GM10266 (cell line): ENCODE measurements around the gene HCN2.

Experiments
- DNase-seq: peaks from one replicate; pipeline ENCODE4 v3.0.0; 2012; ENCODE audit errors: extremely low spot score
- CTCF ChIP-seq: IDR thresholded peaks from 2 replicates; pipeline ENCODE4 v1.5.1; 2012; ENCODE audit warnings: mild to moderate bottlenecking, low read depth; ENCODE audit not compliant: control insufficient read depth, insufficient read depth; ENCODE audit errors: missing control alignments

The HCN2 gene

GRCh38 chr19:547836-548720 lies 41.6 kb upstream of the HCN2 start:
- no peak for DNase-seq
- no peak for TF ChIP-seq CTCF

- no peak for DNase-seq
- no peak for TF ChIP-seq CTCF
These were observed 40.5 kb upstream of the HCN2 start for GRCh38 chr19:548886-549830.

GRCh38 chr19:554817-555216 lies 34.9 kb upstream of the HCN2 start:
- DNase-seq: no peak
- no peak for TF ChIP-seq CTCF

- no peak for TF ChIP-seq CTCF
- no peak for DNase-seq
These were observed 34.2 kb upstream of the HCN2 start for GRCh38 chr19:555474-555808.

- TF ChIP-seq CTCF: no peak
- no peak for DNase-seq
These were observed 32.9 kb upstream of the HCN2 start for GRCh38 chr19:556611-557382.

GRCh38 chr19:558770-559439 lies 30.8 kb upstream of the HCN2 start:
- TF ChIP-seq CTCF: no peak
- no peak for DNase-seq
